Measurements from ENCODE around the gene SAE1. TPM values are rescaled to one million over a fixed set of nuclear protein-coding genes. Genes with fewer than 3 reads are reported as not detected.

Gene SAE1
- total RNA-seq, 4 donors from 2014 or later, result 36.5 to 50.7 (median 49.2) TPM

DNA sequence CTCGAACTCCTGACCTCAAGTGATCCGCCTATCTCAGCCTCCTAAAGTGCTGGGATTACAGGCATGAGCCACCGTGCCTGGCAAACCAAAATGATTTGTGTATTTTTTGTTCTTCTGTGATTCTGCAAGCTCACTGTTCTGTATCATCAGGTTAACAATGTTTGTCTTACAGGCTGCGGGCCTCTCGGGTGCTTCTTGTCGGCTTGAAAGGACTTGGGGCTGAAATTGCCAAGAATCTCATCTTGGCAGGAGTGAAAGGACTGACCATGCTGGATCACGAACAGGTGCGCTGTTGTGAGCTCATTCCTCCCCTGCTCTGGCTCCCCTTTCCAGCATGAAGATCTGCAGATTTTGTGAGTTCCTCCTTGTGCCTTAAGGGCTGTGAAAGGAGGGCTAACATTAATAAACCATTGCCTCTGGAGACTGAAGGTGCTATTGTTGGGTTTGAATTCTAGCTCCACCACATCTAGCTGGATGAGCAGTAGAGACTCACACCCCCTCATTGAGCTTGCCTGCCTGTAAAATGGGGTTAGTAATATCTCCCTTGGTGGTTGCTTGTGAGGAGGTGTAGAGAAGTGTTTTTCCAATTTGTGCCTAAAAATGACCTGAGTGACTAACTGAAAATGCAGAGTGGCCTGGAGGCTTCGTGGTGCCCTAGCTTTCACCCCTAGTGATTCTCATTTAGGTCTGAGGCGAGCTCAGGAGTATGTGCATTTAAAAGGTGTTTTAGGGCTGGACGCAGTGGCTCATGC, 12.9 kb downstream of the SAE1 start:
- no peak for ATAC-seq (ENCODE audit: low FRiP score)
- DNase-seq (ENCODE audit: low spot score), result no peak
- TF ChIP-seq, protein P1, sequence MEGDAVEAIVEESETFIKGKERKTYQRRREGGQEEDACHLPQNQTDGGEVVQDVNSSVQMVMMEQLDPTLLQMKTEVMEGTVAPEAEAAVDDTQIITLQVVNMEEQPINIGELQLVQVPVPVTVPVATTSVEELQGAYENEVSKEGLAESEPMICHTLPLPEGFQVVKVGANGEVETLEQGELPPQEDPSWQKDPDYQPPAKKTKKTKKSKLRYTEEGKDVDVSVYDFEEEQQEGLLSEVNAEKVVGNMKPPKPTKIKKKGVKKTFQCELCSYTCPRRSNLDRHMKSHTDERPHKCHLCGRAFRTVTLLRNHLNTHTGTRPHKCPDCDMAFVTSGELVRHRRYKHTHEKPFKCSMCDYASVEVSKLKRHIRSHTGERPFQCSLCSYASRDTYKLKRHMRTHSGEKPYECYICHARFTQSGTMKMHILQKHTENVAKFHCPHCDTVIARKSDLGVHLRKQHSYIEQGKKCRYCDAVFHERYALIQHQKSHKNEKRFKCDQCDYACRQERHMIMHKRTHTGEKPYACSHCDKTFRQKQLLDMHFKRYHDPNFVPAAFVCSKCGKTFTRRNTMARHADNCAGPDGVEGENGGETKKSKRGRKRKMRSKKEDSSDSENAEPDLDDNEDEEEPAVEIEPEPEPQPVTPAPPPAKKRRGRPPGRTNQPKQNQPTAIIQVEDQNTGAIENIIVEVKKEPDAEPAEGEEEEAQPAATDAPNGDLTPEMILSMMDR (IDR thresholded peaks at IDR 0.05), result no peak

DNA sequence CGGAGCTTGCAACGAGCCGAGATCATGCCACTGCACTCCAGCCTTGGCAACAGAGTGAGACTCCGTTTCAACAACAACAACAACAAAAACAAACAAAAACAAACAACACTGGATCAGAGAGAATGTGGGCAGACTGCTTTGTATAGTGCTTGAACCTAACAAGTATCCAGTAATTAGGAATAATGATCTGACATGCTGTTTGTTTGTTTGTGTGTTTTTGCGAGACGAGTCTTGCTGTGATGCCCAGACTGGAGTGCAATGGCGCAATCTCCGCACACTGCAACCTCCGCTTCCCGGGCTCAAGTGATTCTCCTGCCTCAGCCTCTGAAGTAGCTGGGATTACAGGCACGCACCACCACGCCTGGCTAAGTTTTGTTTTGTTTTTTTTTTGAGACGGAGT, 14.0 kb downstream of the SAE1 start:
- TF ChIP-seq, protein P1 (IDR thresholded peaks at IDR 0.05), result no peak
- ATAC-seq (ENCODE audit: low FRiP score) (no peak), DNase-seq (ENCODE audit: low spot score) (no peak)

DNA sequence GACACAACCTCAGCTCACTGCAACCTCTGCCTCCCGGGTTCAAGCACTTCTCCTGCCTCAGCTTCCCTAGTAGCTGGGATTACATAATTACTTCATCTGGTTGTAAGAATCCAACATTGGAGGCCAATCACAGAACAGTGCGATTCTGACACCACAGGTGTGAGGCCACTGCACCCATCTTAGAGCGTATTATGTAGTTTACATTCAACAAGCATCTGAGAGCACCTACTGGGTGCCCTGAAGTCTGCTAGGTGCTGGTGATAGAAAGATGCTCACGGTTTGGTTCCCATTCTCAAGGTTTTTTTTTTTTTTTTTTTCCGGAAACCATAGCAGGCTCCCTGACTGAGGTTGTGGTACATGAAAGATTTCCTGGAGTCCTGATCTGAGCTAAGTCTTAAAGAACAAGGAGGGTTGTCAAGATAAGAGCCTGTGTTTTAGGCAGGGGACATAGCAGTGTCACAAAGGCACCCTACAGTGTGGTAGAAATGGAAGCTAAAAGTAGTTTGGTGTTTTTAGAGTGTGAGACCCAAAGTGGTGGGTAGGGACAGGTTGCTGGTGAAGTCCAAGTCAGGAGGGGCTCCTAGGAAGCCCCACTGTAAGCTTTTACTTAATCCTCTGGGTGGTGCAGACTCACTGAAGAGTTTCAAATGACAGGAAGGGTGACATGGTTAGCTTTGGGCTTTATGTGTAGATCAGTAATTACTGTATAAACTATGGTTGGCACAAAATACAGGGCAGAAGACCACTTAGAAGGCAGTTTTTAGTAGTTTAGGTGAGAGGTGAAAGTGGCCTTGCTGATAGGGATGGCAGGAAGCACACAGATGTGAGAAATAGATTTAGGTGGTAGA, 15.2 kb downstream of the SAE1 start:
- TF ChIP-seq, protein P1 (IDR thresholded peaks at IDR 0.05), result no peak
- no peak for DNase-seq (ENCODE audit: low spot score)
- ATAC-seq (ENCODE audit: low FRiP score), result no peak

DNA sequence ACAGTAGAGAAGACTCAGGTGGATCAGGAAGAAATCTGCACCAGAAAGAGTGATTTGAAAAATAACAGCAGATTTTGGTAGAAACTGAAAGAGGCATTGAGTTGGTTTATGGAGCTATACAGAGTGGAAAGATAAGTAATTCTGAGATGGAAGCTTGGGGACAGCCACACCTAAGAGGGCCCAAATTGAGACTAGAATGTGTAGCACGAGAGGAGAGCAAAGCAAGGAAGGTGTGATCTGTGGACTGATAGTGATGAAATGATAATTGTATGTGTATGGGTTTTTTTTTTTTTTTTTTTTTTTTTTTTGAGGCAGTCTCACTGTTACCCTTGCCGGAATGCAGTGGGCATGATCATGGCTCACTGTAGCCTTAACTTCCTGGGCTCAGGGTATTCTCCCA, 16.3 kb downstream of the SAE1 start:
- ATAC-seq (ENCODE audit: low FRiP score) (no peak), DNase-seq (ENCODE audit: low spot score) (no peak)
- TF ChIP-seq, protein P1 (IDR thresholded peaks at IDR 0.05), result no peak

DNA sequence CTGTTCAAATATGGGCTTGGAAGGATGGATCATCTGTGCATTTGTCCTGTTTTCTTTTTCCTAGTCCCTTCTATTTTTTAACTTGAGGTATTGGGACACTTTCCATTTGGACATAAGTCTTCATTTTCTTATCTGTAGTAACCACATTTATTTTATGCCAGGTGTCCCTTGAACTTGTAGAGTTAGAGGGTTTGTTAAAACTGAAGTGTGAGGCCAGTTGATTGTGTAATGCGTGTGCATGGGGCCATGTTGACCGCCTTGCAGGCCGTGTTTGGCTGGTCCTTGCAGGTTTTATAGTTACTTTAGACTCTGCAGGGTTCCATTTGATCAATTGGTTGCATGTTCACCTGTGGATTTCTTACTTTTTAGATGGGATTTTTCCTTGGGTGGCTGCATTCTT, 21.0 kb downstream of the SAE1 start:
- no peak for DNase-seq (ENCODE audit: low spot score)
- ATAC-seq (ENCODE audit: low FRiP score), result no peak
- TF ChIP-seq, protein P1 (IDR thresholded peaks at IDR 0.05), result no peak

DNA sequence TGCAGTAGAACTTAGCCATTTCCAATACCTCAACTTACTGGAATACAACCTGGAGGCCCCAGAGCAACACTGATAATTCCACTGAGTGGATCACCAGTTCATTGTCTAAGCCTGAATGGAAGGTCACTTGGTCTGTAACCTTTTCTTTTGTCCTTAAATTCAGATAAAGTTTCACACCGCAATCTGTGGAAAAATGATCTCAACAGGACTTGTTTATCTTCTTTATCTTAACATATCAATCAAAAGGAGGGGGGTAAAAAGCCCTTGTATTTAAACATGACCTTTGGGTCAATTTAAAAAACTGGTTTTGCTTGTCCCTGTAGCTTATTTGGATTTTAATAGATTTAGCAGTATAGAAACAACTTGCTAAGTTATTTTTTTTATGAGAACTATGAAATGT, 21.6 kb downstream of the SAE1 start:
- TF ChIP-seq, protein P1 (IDR thresholded peaks at IDR 0.05), result no peak
- DNase-seq (ENCODE audit: low spot score) (no peak), ATAC-seq (ENCODE audit: low FRiP score) (no peak)
